Right lobe of liver (tissue), 4 donors: Measurements from ENCODE around the gene NCKAP5L.

Experiments used
- POLR2A ChIP-seq: fragments of 450-650 bp; IDR thresholded peaks from one replicate; pipeline ENCODE4 v1.6.1; 2017; ENCODE audit warnings: antibody characterized with exemption, mild to moderate bottlenecking
- TF ChIP-seq, protein P1 (sequence below), 4 donors: fragments of 200-600 bp in 3 of 4; fragments of 450-650 bp in 1 of 4; IDR thresholded peaks; one replicate each; pipeline versions ENCODE4 v1.5.1 to v1.8.0; 2016 to 2022; ENCODE audit warnings: antibody characterized with exemption in 4 of 4, mild to moderate bottlenecking in 2 of 4
- donor health status: DM: no; HTN: no; CAD: no.
- donor health status: DM: no; HTN: no; CAD: no.
- donor health status: DM: no; HTN: yes; CAD: no.

DNA sequence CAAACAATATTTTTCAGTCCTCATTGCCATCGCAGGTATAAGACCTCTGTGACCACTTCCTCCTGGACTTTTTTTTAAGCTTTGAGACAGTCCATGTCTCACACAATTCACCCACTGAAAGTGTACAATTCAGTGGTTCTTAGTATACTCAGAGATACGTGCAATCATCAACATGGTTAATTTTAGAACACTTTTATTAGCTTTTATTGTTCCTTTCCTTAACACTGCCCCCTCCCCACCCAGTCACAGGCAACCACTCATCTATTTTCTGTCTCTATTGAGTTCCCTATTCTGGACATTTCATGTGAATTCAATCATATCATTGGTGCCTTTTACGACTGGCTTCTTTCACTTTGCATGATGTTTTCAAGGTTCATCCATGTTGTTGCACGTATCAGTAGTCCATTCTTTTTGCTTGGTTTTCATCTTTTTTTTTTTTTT lies 16.2 kb downstream of the NCKAP5L start:
- TF ChIP-seq, protein P1, sequence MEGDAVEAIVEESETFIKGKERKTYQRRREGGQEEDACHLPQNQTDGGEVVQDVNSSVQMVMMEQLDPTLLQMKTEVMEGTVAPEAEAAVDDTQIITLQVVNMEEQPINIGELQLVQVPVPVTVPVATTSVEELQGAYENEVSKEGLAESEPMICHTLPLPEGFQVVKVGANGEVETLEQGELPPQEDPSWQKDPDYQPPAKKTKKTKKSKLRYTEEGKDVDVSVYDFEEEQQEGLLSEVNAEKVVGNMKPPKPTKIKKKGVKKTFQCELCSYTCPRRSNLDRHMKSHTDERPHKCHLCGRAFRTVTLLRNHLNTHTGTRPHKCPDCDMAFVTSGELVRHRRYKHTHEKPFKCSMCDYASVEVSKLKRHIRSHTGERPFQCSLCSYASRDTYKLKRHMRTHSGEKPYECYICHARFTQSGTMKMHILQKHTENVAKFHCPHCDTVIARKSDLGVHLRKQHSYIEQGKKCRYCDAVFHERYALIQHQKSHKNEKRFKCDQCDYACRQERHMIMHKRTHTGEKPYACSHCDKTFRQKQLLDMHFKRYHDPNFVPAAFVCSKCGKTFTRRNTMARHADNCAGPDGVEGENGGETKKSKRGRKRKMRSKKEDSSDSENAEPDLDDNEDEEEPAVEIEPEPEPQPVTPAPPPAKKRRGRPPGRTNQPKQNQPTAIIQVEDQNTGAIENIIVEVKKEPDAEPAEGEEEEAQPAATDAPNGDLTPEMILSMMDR (IDR thresholded peaks at IDR 0.05) = no peak
- TF ChIP-seq POLR2A = no peak
